CD4-positive, alpha-beta T cell treated with Interleukin-6 at 100 ng/mL for 8 hours (primary cell): Measurements from ENCODE around the gene TLX2.
"Not testable (repeated sequence)": the region's sequence is repeated elsewhere in the genome, so short reads cannot be mapped to it uniquely, and the experiment has no call there.

Experiments used
- DNase-seq: peaks from one replicate; pipeline ENCODE4 v3.0.0-alpha.2; 2020; ENCODE audit warnings: mixed read lengths, low spot score

The TLX2 gene

GRCh38 chr2:74554820-74555531, 40.7 kb downstream of the TLX2 start:
- peak; percentile 27 for DNase-seq

- DNase-seq, result no peak
Observed at GRCh38 chr2:74555610-74556103, 41.4 kb downstream of the TLX2 start.

- DNase-seq, result no peak
Observed at GRCh38 chr2:74556159-74556558, 41.9 kb downstream of the TLX2 start.

DNA sequence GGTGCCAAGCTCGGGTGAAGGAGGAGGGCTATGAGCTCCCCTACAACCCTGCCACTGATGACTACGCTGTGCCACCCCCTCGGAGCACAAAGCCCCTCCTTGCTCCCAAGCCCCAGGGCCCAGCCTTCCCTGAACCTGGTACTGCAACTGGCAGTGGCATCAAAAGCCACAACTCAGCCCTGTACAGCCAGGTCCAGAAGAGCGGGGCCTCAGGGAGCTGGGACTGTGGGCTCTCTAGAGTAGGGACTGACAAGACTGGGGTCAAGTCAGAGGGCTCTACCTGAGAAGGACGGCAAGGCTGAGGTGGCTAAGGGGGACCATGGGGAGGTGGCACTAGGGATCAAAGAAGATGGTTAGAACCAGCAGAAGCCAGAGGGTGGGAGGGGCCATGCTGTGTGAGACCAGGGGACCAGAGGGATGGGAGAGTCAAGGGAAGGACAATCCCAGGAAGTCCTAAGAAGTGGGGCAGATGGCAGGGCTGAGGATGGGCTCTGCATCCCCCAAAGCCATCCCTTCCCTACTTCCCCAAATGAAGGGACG, 42.7 kb downstream of the TLX2 start:
- no peak for DNase-seq

GRCh38 chr2:74558284-74559230, 44.3 kb downstream of the TLX2 start:
- DNase-seq, result no peak

GRCh38 chr2:74559912-74560311, 45.7 kb downstream of the TLX2 start:
- no peak for DNase-seq

- no peak for DNase-seq
Observed at GRCh38 chr2:74560591-74560990, 46.3 kb downstream of the TLX2 start.

DNA sequence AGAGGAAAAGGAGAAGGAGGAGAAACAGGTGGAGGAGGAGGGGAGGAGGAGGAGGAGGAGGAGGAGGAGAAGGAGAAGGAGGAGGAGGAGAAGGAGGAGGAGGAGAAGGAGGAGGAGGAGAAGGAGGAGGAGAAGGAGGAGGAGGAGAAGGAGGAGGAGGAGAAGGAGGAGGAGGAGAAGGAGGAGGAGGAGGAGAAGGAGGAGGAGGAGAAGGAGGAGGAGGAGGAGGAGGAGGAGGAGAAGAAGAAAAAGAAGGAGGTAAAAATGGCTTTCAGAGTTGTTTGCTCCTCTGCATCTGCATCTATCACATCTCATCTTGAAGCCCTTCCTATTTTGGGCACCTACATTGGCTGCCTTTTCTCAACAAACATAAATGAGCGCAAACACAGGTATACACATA, 46.8 kb downstream of the TLX2 start:
- DNase-seq, result not testable (repeated sequence)

- DNase-seq, result no peak
Observed at GRCh38 chr2:74562126-74562775, 48.0 kb downstream of the TLX2 start.

GRCh38 chr2:74564222-74564621, 50.0 kb downstream of the TLX2 start:
- no peak for DNase-seq

DNA sequence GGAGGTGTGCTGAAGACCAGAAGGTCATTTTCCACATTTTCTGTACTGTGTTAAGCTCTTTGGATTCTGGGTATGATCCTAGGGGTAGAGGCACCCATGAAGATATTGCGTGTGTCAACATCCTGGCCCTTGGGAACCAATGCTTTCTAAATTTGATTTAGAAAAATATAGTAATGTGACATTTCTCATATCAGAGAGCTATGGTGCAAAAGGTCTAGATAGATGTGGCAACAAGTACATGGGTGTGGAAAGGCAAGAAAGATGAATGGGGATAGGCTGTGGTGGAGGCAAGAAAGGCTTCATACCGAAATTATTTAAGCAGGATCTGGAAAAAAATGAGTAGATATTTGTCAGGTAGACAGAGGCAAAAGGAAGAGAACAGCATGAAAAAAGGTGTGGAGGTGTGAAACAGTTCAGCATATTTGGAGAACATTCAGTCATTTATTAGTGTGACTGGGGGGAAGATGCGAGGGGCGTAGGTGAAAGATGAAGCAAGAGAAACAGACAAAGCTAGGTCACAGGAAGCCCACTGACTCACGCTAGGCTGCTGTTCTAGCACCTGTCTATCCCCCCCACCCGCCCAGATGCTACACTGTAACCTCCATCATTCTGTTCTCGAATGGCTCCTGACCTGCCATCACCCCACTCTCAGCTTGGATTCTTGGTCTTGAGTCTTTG, 52.0 kb downstream of the TLX2 start:
- no peak for DNase-seq

DNA sequence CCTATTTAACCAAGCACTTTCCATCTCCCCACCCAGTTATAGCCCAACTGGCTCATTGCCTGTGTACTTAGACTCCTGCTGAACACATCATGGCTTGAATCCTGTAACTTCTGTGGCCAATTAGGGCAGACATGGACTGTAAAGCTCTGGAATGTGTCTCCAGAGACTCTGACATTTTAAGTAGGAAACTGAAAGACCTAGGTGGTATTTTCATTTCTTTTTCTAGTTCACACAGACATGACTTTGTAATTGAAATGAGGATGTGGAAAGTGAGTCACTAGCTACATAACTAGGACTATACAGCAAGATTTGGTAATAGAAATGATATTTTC, 52.5 kb downstream of the TLX2 start:
- DNase-seq, result no peak
